Liver (tissue), 9 donors: ENCODE measurements around the gene CTPS2. TPM values are rescaled to one million over a fixed set of nuclear protein-coding genes. Genes with fewer than 3 reads are reported as not detected.

Experiments used
- DNase-seq: peaks from one replicate; pipeline ENCODE4 v3.0.0-alpha.2; 2017; ENCODE audit warnings: low spot score
- H3K27ac ChIP-seq, 2 donors: one replicate each; pipeline ENCODE4 v1.7.0; 2013; ENCODE audit warnings: inconsistent platforms in 2 of 2, low read length in 2 of 2, control low read depth in 1 of 2, low read depth in 1 of 2, mild to moderate bottlenecking in 1 of 2
- H3K27me3 ChIP-seq, 4 donors: one replicate each; pipeline versions ENCODE4 v1.6.1 to v1.7.0; 2013; ENCODE audit warnings: low read length in 3 of 4, inconsistent platforms in 1 of 4, mild to moderate bottlenecking in 1 of 4, moderate library complexity in 1 of 4; ENCODE audit not compliant: control insufficient read depth in 4 of 4, insufficient read depth in 4 of 4
- H3K36me3 ChIP-seq, 4 donors: one replicate each; pipeline versions ENCODE4 v1.6.1 to v1.7.0; 2013; ENCODE audit warnings: low read length in 3 of 4, mild to moderate bottlenecking in 3 of 4, low read depth in 1 of 4, moderate library complexity in 1 of 4; ENCODE audit not compliant: control insufficient read depth in 4 of 4, insufficient read depth in 3 of 4
- H3K4me1 ChIP-seq, 4 donors: one replicate each; pipeline versions ENCODE4 v1.6.1 to v1.7.0; 2013; ENCODE audit warnings: low read length in 3 of 4, mild to moderate bottlenecking in 3 of 4, moderate library complexity in 1 of 4; ENCODE audit not compliant: control insufficient read depth in 4 of 4, insufficient read depth in 4 of 4
- H3K4me3 ChIP-seq, 3 donors: one replicate each; pipeline versions ENCODE4 v1.6.1 to v1.7.0; 2013; ENCODE audit warnings: low read length in 3 of 3, control low read depth in 1 of 3, low read depth in 1 of 3, mild to moderate bottlenecking in 1 of 3
- H3K9ac ChIP-seq, 2 donors: one replicate each; pipeline ENCODE4 v1.7.0; 2013; ENCODE audit warnings: low read length in 2 of 2, mild to moderate bottlenecking in 2 of 2, moderate library complexity in 2 of 2, control low read depth in 1 of 2, low read depth in 1 of 2
- H3K9me3 ChIP-seq, 4 donors: one replicate each; pipeline versions ENCODE4 v1.6.1 to v1.7.0; 2013; ENCODE audit warnings: low read length in 3 of 4; ENCODE audit not compliant: control insufficient read depth in 4 of 4
- EGR1 ChIP-seq, 2 donors: IDR thresholded peaks; 2 replicates each; pipeline ENCODE4 v1.6.1; 2016 to 2018; ENCODE audit warnings: antibody characterized with exemption in 2 of 2, low read depth in 2 of 2
- FOXA2 ChIP-seq: IDR thresholded peaks from 2 replicates; pipeline ENCODE4 v1.6.1; 2016; ENCODE audit warnings: antibody characterized with exemption
- GABPA ChIP-seq, 2 donors: IDR thresholded peaks in 1 of 2; conservative IDR thresholded peaks in 1 of 2; 2 replicates each; pipeline ENCODE4 v1.6.1; 2016; ENCODE audit warnings: antibody characterized with exemption in 2 of 2, mild to moderate bottlenecking in 1 of 2, moderate library complexity in 1 of 2
- HNF4A ChIP-seq, 2 donors: conservative IDR thresholded peaks; 2 replicates each; pipeline ENCODE4 v1.6.1; 2016; ENCODE audit warnings: antibody characterized with exemption in 2 of 2, mild to moderate bottlenecking in 2 of 2
- HNF4G ChIP-seq: IDR thresholded peaks from 2 replicates; pipeline ENCODE4 v1.6.1; 2016; ENCODE audit warnings: antibody characterized with exemption
- JUND ChIP-seq, 2 donors: IDR thresholded peaks; 2 replicates each; pipeline ENCODE4 v1.6.1; 2016; ENCODE audit warnings: antibody characterized with exemption in 2 of 2
- NR2F2 ChIP-seq: IDR thresholded peaks from 2 replicates; pipeline ENCODE4 v1.6.1; 2016; ENCODE audit warnings: antibody characterized with exemption
- RAD21 ChIP-seq, 2 donors: IDR thresholded peaks; 2 replicates each; pipeline ENCODE4 v1.6.1; 2016; ENCODE audit warnings: antibody characterized with exemption in 2 of 2, mild to moderate bottlenecking in 2 of 2
- SP1 ChIP-seq: IDR thresholded peaks from 2 replicates; pipeline ENCODE4 v1.6.1; 2018; ENCODE audit warnings: antibody characterized with exemption, mild to moderate bottlenecking
- TAF1 ChIP-seq: conservative IDR thresholded peaks from 2 replicates; pipeline ENCODE4 v1.6.1; 2016; ENCODE audit warnings: antibody characterized with exemption, mild to moderate bottlenecking
- YY1 ChIP-seq: IDR thresholded peaks from 2 replicates; pipeline ENCODE4 v1.6.1; 2016; ENCODE audit warnings: antibody characterized with exemption, mild to moderate bottlenecking
- WGBS: extraction: QIAGEN DNeasy Blood & Tissue Kit; methylation state at CpG from one replicate; pipeline ENCODE4 v1.1.7; 2013; 5-methylcytosine and 5-hydroxymethylcytosine counted together
- polyA plus RNA-seq, 2 donors: library from polyadenylated mRNA; stranded (reverse) in 1 of 2; unstranded in 1 of 2; fragments of 200-250 nt in 1 of 2; fragments of >200 nt in 1 of 2; fragmentation: Nextera tagmentation in 1 of 2; extraction: Ambion mirVana in 1 of 2; gene quantifications; one replicate each; pipeline versions ENCODE4 v1.2.1 to v1.2.3, GENCODE V29; 2013 to 2015
- total RNA-seq, 2 donors: library from RNA; depleted of rRNA; stranded (reverse); fragments of >200 nt; gene quantifications; one replicate each; pipeline ENCODE4 v1.2.3, GENCODE V29; 2014
- TF ChIP-seq, protein P1 (sequence below): IDR thresholded peaks from 2 replicates; pipeline ENCODE4 v1.6.1; 2016; ENCODE audit warnings: antibody characterized with exemption
- TF ChIP-seq, protein P2 (sequence below): IDR thresholded peaks from 2 replicates; pipeline ENCODE4 v1.6.1; 2016; ENCODE audit warnings: antibody characterized with exemption, mild to moderate bottlenecking
- TF ChIP-seq, protein P3 (sequence below): fragments of 150-350 bp; IDR thresholded peaks from 2 replicates; pipeline ENCODE4 v1.5.1; 2017; ENCODE audit warnings: improper control_type of control experiment, low read depth, low read length; ENCODE audit not compliant: missing input control
- TF ChIP-seq, protein P4 (sequence below): IDR thresholded peaks from 2 replicates; pipeline ENCODE4 v1.6.1; 2016; ENCODE audit warnings: antibody characterized with exemption
- TF ChIP-seq, protein P5 (sequence below): IDR thresholded peaks from 2 replicates; pipeline ENCODE4 v1.6.1; 2016; ENCODE audit warnings: antibody characterized with exemption
- donor health status: healthy.
- donor health status: healthy.
- donor health status: healthy.
- donor health status: healthy.
- donor health status: healthy.

Gene CTPS2
- total and polyA plus RNA-seq, 4 donors: 3.0 to 11.2 (median 7.2) TPM

DNA sequence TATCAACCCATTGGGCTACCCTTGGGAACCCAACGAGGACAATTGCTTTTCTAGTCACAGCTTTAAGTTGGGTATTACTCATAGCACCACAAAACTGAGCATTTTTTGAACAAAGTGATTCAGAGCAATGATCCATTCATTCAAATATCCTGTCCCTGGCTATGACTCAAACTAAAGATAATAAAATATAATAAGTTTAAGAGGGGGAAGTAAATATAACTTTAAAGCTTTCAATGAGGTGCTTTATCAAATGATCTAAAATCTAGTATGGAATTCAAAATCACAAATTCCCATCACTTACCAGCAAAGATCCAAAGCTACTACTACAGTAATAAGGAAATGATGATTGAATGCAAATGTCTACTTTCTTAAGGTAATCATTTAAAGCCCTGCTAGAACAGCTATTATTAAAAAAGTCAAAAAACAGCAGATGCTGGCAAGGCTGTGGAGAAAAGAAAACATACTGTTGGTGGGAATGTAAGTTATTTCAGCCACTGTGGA lies 102.3 kb downstream of the CTPS2 start:
- 84% methylated on average over 1 of the region's 1 CpG for WGBS
- Histone ChIP-seq H3K4me3 (no peak overlapping the region), H3K9me3 (no peaks in the 10 kb centered on the region), H3K36me3 (peaks cover 0 to 3% (median under 1%) of the 10 kb centered on the region in 4 donors), H3K4me1 (no peaks in the 10 kb centered on the region), H3K27ac (no peak overlapping the region), H3K9ac (no peak overlapping the region), H3K27me3 (peaks cover 0 to 5% (median 0%) of the 10 kb centered on the region in 4 donors)
- DNase-seq: no peak
- TF ChIP-seq JUND (IDR thresholded peaks at IDR 0.05) (no peak), SP1 (no peak), GABPA (IDR thresholded peaks at IDR 0.05 in 1 of 2, conservative IDR thresholded peaks at IDR 0.05 in 1 of 2) (no peak), HNF4G (no peak)
- TF ChIP-seq, protein P1, sequence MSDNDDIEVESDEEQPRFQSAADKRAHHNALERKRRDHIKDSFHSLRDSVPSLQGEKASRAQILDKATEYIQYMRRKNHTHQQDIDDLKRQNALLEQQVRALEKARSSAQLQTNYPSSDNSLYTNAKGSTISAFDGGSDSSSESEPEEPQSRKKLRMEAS: no peak
- TF ChIP-seq, protein P2, sequence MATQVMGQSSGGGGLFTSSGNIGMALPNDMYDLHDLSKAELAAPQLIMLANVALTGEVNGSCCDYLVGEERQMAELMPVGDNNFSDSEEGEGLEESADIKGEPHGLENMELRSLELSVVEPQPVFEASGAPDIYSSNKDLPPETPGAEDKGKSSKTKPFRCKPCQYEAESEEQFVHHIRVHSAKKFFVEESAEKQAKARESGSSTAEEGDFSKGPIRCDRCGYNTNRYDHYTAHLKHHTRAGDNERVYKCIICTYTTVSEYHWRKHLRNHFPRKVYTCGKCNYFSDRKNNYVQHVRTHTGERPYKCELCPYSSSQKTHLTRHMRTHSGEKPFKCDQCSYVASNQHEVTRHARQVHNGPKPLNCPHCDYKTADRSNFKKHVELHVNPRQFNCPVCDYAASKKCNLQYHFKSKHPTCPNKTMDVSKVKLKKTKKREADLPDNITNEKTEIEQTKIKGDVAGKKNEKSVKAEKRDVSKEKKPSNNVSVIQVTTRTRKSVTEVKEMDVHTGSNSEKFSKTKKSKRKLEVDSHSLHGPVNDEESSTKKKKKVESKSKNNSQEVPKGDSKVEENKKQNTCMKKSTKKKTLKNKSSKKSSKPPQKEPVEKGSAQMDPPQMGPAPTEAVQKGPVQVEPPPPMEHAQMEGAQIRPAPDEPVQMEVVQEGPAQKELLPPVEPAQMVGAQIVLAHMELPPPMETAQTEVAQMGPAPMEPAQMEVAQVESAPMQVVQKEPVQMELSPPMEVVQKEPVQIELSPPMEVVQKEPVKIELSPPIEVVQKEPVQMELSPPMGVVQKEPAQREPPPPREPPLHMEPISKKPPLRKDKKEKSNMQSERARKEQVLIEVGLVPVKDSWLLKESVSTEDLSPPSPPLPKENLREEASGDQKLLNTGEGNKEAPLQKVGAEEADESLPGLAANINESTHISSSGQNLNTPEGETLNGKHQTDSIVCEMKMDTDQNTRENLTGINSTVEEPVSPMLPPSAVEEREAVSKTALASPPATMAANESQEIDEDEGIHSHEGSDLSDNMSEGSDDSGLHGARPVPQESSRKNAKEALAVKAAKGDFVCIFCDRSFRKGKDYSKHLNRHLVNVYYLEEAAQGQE: no peak
- TF ChIP-seq, protein P3, sequence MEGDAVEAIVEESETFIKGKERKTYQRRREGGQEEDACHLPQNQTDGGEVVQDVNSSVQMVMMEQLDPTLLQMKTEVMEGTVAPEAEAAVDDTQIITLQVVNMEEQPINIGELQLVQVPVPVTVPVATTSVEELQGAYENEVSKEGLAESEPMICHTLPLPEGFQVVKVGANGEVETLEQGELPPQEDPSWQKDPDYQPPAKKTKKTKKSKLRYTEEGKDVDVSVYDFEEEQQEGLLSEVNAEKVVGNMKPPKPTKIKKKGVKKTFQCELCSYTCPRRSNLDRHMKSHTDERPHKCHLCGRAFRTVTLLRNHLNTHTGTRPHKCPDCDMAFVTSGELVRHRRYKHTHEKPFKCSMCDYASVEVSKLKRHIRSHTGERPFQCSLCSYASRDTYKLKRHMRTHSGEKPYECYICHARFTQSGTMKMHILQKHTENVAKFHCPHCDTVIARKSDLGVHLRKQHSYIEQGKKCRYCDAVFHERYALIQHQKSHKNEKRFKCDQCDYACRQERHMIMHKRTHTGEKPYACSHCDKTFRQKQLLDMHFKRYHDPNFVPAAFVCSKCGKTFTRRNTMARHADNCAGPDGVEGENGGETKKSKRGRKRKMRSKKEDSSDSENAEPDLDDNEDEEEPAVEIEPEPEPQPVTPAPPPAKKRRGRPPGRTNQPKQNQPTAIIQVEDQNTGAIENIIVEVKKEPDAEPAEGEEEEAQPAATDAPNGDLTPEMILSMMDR: no peak

DNA sequence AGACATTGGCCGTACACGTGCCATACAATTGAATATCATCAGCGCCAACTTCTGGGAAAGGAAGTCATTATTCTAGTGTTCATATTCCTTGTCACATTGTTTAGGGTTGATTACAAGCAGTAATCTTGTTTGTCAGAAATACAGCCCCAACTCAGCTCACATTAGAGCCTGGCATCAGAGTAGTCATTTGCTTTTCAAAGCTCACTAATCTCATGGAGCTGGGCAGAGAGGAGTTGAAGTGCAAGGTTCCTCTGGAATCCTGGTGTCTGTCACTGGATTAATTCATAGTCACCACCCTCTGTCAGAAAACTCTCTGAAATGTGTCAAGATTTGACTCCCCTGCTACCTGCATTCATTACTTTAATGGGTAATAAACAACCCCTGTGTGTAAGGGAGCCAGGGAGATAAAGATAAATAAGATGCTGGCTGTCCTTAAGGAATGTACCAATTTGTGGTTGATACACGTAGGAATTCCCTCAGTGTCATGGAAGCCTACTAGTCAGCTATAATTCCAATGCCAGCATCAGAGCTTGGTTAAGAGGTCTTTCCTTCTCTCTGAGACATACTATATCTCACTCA lies 106.2 kb downstream of the CTPS2 start:
- DNase-seq: no peak
- 90% methylated on average over 4 of the region's 4 CpGs for WGBS
- H3K27ac ChIP-seq: no peak overlapping the region

More for the DNA sequence above, 106.2 kb downstream of the CTPS2 start:
- no peak for TF ChIP-seq GABPA (IDR thresholded peaks at IDR 0.05 in 1 of 2, conservative IDR thresholded peaks at IDR 0.05 in 1 of 2)
- TF ChIP-seq, protein P4, sequence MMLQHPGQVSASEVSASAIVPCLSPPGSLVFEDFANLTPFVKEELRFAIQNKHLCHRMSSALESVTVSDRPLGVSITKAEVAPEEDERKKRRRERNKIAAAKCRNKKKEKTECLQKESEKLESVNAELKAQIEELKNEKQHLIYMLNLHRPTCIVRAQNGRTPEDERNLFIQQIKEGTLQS: no peak
- no peak for TF ChIP-seq RAD21 (IDR thresholded peaks at IDR 0.05)
- no peak for TF ChIP-seq YY1
- no peak for TF ChIP-seq FOXA2
- TF ChIP-seq TAF1: no peak
- TF ChIP-seq JUND (IDR thresholded peaks at IDR 0.05): no peak
- TF ChIP-seq, protein P3: no peak
- TF ChIP-seq, protein P5, sequence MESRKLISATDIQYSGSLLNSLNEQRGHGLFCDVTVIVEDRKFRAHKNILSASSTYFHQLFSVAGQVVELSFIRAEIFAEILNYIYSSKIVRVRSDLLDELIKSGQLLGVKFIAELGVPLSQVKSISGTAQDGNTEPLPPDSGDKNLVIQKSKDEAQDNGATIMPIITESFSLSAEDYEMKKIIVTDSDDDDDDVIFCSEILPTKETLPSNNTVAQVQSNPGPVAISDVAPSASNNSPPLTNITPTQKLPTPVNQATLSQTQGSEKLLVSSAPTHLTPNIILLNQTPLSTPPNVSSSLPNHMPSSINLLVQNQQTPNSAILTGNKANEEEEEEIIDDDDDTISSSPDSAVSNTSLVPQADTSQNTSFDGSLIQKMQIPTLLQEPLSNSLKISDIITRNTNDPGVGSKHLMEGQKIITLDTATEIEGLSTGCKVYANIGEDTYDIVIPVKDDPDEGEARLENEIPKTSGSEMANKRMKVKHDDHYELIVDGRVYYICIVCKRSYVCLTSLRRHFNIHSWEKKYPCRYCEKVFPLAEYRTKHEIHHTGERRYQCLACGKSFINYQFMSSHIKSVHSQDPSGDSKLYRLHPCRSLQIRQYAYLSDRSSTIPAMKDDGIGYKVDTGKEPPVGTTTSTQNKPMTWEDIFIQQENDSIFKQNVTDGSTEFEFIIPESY: no peak
- TF ChIP-seq, protein P2: no peak
- TF ChIP-seq HNF4A (conservative IDR thresholded peaks at IDR 0.05): no peak
- TF ChIP-seq NR2F2: no peak
- TF ChIP-seq EGR1 (IDR thresholded peaks at IDR 0.05; ENCODE audit: low read depth in 2 of 2): no peak
- TF ChIP-seq HNF4G: no peak
- TF ChIP-seq, protein P1: no peak
- H3K9me3 ChIP-seq: no peaks in the 10 kb centered on the region
- peaks cover 0 to 2% (median under 1%) of the 10 kb centered on the region in 4 donors for H3K36me3 ChIP-seq
- no peaks in the 10 kb centered on the region for H3K4me1 ChIP-seq
- no peaks in the 10 kb centered on the region for H3K27me3 ChIP-seq
- H3K9ac ChIP-seq: no peak overlapping the region
- H3K4me3 ChIP-seq: no peak overlapping the region
